GM18909 (cell line): ENCODE measurements around the gene HK2.
"Not testable (repeated sequence)": the region's sequence is repeated elsewhere in the genome, so short reads cannot be mapped to it uniquely, and the experiment has no call there.

ENCODE experiments used
- ATAC-seq: cut with Tn5 transposase; IDR thresholded peaks from one replicate; pipeline ENCODE4 v1.9.1; 2021; ENCODE audit warnings: mild to moderate bottlenecking; ENCODE audit not compliant: unreplicated experiment, poor library complexity

HK2 gene

DNA sequence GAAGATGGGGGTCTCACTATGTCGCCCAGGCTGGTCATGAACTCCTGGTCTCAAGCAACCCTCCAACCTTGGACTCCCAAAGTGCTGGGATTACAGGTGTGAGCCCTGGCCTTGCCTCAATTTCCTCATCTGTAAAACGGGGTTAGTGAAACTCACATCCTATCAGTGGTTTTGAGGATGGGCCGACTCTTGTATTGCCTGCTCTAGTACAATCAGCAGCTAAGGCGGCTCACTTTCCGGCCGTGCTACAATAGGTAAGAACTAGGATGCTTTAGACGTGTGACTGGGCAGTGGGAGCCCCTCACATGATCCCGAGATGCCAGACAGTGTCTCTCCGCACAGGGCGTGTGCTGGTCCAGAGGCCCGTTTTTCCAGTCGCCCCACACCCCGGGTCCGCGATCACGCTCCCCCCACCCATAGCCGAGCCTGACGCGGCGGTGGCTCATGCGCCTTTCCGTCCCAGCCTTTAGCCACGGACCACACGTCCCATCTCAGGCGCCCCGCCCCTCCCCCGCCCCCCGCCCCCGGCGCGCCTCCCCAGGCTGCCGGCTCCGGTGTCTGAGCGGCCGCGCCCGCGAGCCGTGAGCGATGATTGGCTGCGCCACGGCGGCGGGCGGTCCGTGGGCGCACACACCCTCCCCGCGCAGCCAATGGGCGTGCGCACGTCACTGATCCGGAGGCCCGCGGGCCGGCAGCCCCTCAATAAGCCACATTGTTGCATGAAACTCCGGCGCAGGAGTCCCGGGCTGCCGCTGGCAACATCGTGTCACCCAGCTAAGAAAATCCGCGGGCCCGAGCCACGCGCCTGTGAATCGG lies at the start of gene HK2:
Gene HK2 (plus strand): TSS at position 710 of the 816 bp plus-strand sequence. CDS start 454 bp downstream, outside the sequence.
- ATAC-seq, result peak; percentile 85

DNA sequence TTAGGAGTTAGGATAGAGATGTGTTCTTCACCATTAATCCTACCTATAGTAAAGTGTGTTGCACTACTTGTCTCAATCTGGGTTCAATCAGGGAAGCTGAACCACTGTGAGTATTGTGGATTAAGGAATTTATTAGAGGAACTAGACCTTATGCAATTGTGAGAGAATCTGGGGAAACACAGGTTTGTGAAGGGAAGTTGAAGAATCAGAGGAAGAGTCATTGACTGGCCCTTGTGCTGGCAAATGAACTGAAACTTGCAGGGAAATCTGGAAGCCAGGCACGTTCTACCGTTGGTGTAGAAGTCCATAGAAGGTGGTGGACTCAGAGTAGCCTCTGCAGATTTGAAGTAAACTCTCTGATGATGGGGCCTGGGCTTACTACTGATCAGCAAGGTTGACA lies 44.7 kb upstream of the HK2 start:
- ATAC-seq, result no peak

DNA sequence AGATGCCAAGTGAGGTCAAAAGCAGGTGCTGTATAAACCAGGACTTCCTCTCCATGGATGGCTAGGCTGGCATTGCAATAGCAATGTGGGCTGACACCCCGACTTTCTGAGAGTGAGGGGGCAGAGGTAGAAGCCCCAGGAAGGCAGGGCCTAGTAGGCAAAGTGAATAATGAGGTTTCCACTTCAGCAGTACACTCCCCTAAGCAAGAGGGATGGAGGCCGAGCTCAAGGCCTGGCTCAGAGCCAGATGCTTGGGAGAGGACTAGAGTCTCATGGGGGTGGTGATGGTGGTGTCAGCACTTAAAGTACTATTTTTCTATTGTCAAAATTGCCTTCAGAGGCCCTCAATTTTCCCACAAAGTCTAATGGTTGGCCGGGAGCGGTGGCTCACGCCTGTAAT lies 41.6 kb upstream of the HK2 start:
- ATAC-seq, result no peak

DNA sequence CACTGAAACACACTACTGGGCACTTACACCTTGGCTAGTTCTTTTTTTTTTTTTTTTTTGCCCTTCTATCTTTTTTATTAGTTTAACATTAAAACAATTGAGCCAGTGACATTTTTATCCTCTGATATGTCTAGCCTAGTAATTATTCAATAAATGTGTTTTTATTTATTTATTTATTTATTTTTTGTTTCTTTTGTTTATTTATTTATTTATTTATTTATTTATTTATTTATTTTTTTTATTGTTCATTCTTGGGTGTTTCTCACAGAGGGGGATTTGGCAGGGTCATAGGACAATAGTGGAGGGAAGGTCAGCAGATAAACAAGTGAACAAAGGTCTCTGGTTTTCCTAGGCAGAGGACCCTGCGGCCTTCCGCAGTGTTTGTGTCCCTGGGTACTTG lies 39.0 kb upstream of the HK2 start:
- not testable (repeated sequence) for ATAC-seq

DNA sequence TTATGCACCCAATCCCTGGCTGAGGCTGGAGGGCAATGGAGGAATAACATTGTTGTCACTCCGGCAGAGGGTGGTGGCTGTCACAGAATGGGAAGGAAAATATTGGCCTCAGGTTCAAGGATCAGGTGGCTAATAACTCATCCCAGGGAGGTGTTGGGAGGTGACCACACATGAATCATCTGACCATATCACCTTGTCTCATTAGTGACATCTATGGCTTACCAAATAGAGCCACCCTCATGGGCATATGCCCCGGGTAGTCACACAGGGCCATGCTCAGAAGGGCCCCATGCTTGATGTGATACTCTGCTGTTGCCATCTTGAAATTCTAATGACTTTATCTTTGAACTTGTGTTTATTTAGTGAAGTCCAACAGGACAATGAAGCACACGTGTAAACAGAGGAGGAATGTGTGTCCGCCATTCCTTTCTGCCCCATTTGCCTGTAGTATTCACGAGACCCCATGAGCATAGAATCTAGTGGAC lies 27.5 kb upstream of the HK2 start:
- no peak for ATAC-seq

DNA sequence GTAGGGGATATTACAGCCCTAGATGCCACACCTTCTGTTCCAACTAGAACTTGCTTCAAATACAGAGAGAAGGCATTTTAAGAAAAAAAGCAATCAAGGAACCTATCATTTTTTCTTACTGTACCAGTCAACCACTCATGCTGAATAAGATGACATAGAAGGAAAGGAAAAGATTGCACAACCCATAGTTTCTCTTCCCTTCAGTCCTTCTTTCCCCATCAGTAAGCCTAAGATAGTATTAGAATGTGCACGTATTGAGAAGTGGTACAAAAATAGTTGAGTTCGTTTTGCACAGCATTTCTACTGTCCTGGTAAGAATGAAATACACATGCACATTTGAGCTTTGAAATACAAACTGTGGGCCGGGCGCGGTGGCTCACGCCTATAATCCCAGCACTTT lies 27.0 kb upstream of the HK2 start:
- ATAC-seq, result no peak

DNA sequence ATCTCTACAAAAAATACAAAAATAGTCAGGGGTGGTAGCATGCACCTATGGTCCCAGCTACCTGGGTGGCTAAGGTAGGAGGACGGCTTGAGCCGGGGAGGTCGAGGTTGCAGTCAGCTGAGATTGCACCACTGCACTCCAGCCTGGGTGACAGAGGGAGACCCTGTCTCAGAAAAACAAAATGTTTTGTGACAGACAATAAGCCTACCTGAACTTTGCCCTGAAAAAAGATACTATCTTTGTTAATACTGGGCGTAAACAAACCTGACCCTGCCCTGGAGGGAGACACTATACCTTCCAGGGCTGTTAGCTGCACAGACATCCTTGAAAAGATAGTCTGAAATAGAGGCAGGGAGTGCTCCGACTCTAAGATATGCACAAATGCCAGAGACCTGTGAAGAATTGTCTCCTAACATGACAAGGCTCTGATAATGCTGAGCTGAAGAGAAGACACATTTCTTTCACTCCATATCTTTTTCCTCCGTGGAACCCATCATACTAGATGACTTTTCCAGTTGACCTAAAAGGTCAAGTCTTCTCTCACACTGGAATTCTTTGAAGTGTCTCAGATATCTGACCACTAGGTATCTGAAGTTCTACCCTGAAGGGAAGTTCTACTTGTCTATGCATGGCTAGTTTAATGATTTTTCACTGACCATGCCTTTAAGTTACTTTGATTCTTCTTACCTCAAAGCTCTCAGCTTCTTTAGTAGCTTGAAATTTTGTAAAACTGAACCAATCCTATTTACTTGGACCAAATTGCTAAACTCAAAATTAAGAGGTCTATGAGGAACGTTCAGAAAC lies 20.9 kb upstream of the HK2 start:
- ATAC-seq, result no peak

DNA sequence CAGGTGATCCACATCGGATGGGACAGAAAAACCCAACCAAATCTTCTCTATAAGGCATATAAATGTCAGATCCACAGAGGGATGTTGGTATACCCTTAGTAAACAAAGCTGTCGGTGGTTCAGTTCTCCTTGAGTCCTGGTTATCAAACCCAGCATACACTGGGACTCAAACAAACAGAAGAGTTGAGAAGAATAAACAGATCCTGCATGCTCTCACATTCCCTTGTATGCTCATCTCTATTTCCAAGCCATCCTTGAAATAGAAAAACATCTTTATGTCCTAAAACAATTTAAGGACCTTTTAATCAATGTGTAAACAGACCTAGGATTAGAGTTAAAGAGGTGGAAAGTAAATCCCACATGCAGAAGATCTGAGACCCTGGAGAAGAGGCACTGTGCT lies 19.8 kb upstream of the HK2 start:
- no peak for ATAC-seq

DNA sequence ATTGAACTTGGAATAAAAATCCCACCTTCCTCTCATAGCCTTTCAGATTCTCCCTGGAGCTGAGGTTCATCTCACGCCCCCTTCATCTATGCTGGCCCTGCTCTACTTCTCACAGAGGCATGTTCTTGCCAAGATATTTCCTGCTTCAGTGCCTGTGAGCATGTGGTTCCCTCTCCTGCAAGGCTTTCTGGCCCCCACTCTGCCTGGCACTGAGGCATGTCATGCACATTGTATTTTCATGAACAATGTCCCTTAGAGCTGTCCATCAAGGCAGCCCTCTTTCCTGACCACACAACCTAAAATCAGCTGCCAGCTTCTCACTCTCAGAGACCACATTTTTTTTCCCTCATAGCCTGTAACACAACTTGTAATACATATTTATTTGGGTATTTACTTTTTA lies 18.0 kb upstream of the HK2 start:
- ATAC-seq, result no peak

DNA sequence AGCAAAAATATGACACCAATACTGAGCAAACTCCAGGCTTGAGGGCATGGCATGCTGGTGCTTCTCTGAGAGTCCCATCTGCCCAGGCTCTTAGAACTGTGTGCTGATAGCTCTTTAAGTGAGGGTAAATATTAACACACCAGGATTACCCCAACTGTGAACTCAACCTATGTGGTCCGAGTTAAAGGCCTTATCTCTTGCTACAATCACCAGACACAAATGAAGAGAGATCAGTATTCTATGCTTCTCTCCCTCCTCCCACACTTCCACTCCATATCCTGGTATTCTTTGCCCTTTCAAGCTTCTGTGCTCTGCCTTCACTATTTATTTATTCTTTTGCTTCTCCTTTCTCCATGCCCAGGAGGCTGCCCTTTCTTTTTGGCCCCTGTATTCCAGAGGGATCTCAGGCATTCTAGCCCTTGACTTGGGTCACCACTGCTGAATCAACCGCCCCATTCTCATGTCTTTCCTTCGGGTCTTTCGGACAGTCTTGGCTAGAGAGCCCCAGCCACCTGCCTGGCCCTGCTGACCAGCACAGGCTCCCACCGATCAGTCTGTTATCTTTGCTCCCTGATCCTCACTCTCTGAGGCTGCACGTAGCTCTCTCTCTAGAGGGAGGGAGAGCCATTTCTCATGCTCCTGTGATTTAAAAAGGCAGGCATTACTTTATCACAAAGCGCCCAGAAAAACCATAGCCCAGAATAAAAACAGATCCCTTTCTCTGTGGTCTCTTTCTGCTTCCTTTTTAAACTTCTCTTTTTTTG lies 17.2 kb upstream of the HK2 start:
- peak; percentile 67 for ATAC-seq

DNA sequence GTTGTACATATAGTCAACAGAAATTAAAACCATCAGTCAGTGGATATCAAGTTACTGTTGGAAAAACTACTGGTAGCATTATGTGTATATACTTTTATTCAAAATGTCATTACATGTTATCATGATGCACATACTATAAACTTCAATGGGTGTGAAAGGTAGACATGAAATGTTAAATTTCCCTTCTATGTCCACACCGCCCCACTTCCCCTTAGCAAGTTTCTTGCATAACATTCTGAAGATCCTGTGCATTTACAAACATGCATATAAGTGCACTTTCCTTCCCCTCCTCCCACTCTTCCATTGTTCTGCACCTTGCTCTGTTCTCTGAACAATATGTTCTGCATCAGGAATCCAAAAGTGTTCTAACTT lies 16.6 kb upstream of the HK2 start:
- ATAC-seq, result no peak

DNA sequence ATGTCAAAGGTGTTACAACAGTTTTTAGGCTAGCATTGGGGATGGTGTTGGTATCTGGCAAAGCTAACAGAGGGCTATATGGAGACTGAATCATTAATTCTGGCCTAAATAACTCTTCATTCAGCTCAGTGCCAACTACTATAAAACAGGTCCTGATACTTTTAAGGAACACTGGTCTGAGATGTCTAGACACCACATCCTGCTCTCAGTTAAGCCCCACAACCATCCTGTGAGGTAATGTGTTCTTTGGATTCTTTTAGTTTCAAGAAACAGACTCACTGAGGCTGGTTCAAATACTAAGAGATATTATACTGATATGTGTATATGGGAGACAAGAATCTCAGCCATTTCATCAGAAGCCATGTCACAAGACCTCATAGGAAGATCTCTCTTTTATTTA lies 14.2 kb upstream of the HK2 start:
- peak; percentile 48 for ATAC-seq

DNA sequence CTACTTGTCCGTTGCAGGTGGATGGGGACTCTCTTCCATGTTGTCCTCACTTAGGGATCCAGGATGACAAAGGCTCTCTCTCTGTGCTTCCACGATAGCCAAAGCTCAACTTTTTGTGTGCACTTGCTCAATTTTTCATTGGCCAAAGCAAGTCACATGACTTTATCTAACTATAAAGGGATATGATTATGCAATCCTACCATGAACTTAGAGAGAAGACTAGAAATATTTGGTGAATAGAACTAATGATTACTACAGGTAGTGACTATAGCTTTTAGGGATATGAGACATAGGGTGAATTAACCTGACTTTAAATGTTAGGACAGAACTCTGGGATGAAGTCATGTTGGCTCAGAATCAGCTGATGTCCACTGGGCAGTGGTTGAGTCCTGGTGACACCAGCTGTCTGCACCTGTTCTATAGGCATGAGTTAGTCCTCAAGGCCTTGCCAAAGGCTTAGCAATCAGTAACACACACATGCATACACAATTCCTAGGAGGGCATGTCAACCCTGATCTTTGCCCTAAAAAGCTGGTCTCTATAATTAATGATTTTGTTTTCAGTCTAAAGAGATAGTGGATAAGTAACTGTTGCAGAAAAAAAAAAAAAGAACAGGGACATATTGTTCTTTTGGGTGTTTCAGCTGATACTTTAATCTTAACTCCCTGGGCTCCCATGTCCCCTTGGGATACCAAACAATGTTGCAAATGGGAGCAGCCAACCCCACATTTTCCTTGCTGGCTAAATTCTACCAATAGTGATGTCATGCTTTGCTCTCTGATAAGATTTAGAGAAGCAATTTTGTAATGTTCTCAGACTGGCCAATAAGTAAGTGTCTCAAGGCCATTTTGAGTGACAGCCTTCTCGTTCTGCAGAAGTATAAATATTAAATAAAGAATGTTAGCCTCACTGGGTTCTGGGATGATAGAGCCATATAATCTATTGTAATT lies 12.5 kb upstream of the HK2 start:
- ATAC-seq, result no peak

DNA sequence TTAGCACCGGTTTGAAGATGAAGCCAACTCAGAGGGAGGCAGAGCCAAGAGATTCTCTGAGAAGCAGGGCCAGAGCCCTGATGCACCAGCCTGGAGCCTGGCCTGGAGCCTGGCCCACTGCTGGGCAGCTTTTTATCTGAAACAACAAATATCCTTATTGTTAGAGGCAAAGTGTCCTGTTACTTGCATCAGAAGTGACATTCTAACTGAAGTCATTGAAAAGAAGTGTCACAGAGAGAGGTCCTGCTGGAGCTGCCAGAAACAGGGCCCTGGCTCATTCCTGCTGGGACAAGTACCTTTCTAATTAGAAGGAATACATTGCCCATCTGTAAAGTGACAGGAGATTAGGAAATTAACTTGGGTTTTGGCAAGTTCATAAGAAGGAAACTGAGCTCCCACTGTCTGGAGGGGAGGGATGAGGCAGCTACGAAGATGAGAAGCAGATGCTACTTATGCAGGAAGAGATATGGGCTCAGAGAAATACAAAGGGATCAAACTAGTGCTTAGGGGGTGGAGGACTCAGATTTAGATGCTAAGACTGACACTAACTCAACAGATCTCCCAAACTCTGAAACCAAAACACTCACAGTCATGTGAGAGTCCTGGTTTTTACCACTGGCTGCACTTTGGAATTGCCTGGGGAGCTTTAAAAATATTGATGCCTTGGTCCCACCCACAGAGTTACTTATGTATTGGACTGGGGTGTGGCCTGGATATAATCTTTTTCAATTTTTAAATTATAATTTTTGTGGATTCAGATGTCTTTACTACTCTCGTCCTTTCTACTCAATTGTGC lies 11.0 kb upstream of the HK2 start:
- ATAC-seq, result no peak

DNA sequence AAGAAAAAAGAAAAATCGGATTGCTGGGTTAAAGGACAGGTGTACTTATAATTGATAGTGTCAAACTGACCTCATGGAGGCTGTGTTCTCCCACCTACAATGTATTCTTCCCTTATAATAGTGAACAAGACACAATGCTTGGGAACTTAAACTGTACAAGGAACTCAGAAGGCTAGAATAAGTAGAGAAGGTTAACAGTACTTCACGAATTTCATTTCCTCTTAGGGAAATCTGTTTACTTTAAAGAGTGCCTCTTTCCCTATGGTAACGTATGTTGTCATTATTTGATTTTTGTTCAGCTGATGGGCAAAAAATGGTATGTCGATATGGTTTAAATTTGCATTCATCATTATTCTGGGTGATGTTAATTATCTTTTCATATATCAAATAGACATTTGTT lies 9.2 kb upstream of the HK2 start:
- ATAC-seq, result no peak

DNA sequence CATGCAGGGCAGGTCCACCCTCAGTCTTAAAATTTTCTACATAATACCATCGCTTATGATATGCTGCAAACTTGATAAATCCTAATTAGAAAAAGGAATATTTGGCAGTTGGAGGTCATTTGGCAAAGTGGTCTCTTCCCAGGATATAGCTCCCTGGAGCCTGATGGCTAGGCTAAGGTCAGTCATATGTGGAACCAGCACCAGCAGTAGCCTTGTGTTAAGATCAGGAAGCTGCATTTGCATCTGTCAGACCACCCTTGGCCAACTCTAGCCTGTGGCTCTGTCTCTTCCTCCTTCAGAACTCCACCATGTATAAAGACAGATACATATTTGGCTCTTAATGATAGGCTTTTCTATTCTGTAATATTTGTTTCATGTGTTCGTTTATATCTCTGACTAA lies 5.4 kb upstream of the HK2 start:
- no peak for ATAC-seq

DNA sequence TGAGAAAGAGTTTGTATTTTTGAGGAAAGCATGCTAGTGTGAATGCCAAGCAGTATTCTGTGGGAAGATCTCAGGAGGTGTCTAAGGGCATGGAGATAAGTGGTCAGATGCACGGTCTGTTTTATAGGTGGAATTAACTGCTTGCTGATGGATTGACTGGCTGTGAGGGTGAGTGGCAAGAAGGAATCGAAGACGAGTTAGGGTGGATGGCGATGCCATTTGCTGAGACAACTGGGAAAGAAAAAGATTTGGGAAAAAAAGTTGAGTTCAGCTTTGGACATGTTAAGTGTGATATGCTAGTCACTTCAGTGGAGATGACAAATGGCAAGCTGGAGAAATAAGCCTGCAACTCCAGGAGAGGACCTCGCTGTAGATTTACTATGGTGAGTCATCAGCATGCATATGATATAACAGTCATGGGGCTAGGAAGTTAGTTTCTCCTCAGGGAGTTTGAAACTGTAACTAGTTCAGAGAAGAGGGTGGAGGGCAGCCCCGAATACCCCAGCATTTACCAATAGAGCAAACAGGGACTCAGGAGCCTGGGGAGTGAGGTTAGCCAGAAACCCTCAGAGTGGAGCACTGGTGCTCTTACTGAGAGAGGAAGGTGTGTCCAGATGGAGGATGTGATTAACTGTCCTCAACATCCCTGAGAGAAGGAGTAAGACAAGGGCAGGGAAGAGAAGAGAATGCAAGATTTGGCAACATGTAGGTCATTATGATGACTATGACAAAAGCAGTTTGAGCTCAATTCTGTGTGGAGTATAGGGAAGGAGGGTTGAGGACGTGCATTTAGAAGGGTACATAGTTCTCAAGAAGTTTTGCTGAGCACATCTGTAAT lies 2.0 kb upstream of the HK2 start:
- no peak for ATAC-seq

DNA sequence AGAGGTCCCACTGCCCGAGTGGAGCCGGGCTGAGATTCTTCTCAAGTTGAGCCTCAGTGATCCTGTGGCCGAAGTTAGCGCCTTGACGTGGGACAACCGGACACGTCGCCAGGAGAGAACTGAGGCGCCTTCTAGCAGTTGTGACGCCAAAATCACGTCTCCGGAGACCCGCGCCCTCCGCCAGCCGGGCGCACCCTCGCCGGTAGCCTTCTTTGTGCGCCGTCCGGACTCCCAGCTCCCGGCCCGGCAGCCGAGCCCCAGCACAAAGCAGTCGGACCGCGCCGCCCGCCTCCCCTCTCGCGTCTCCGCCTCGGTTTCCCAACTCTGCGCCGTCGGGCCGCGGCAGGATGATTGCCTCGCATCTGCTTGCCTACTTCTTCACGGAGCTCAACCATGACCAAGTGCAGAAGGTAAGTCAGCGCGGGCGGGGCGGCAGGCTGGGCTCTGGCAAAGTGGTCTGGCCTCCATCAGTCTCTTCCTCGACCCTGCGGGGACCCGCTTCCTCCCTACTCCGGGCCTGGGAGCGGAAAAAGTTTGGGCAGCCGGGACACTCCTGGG lies 386 bp downstream of the HK2 start:
- peak; percentile 17 for ATAC-seq
